ENCODE results near the gene PASD1.
A peak's percentile ranks its signal among the peaks of the same experiment; 100 is the strongest.
"Not testable (repeated sequence)": the region's sequence is repeated elsewhere in the genome, so short reads cannot be mapped to it uniquely, and the experiment has no call there.

Gene PASD1

DNA sequence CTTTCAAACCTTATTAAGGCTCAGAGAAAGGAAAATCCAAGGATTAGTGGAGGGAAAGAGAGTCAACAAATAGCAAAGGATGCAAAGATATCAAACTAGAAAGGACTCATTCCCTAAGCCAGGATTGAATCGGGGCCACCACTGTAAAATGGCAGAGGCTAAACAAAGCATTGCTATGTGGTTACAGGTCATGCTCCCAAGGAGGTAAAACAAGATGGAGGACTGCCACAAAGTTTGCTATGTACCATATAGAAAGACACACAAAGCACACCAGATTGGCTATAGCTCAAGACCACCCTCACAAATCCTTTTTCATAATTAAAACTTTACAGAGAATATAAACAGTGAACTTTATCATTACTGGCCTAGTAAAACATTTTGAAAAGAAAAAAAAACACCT is 25.9 kb upstream of the PASD1 start:
- Histone ChIP-seq H3K27me3 (ENCODE audit: insufficient read depth, low read depth, severe bottlenecking) (no peaks in the 10 kb centered on the region), H3K9me3 (ENCODE audit: severe bottlenecking) (peaks cover 9% of the 10 kb centered on the region), H3K36me3 (no peaks in the 10 kb centered on the region), H3K4me3 (ENCODE audit: low read depth, low read length) (no peak overlapping the region), H3K27ac (no peak overlapping the region)
- DNase-seq: no peak
- TF ChIP-seq, protein P1, sequence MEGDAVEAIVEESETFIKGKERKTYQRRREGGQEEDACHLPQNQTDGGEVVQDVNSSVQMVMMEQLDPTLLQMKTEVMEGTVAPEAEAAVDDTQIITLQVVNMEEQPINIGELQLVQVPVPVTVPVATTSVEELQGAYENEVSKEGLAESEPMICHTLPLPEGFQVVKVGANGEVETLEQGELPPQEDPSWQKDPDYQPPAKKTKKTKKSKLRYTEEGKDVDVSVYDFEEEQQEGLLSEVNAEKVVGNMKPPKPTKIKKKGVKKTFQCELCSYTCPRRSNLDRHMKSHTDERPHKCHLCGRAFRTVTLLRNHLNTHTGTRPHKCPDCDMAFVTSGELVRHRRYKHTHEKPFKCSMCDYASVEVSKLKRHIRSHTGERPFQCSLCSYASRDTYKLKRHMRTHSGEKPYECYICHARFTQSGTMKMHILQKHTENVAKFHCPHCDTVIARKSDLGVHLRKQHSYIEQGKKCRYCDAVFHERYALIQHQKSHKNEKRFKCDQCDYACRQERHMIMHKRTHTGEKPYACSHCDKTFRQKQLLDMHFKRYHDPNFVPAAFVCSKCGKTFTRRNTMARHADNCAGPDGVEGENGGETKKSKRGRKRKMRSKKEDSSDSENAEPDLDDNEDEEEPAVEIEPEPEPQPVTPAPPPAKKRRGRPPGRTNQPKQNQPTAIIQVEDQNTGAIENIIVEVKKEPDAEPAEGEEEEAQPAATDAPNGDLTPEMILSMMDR (IDR thresholded peaks at IDR 0.05; ENCODE audit: low read depth, low read length): no peak

DNA sequence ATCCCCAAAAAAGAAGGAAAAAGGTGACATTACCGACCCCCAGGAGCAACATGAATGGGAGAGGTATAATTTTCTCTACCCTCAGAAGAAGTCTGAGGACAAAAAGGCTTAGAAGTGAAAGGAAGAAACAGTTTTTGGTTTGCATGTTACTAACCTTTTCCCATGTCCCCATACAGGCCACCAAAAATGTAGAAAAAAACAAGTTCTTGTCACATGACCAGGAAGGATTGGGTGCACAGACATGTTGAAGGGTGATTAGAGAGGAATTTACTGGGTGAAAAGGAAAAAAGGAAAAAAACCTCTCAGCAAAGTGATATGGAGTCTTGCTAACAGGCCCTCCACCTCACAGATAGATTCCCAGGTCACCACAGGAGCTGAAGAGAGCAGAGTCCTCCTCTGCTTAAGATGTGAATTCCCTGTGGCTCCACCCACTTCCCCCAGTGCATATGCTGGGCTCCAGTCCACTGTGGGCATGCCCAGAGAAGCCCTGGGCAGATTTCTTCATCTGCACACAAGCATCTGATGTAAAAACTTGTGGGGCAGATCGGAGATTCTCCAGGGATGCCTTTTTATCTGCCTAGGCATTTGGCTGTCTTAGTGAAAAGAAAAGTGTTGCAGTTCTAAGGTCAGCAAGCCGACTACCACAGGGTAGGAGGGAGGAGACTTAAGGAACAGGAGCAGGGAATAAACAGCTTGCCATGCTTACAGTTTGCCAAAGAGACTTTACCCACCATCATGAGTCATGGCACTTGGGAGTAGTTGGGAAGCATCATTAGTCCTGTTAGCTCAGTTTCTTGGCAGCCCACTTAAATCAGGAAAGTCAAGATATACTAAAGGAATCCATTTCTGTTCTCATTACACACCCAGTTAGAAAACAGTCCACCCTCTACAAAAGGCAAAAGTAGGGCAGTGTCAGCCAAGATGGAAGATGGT is 25.0 kb upstream of the PASD1 start:
- H3K27me3 ChIP-seq (ENCODE audit: insufficient read depth, low read depth, severe bottlenecking): no peaks in the 10 kb centered on the region
- H3K9me3 ChIP-seq (ENCODE audit: severe bottlenecking): peaks cover 6% of the 10 kb centered on the region
- no peak overlapping the region for H3K4me3 ChIP-seq (ENCODE audit: low read depth, low read length)
- no peak overlapping the region for H3K27ac ChIP-seq
- no peak for DNase-seq
- H3K36me3 ChIP-seq: no peaks in the 10 kb centered on the region
- TF ChIP-seq, protein P1 (IDR thresholded peaks at IDR 0.05; ENCODE audit: low read depth, low read length): no peak

DNA sequence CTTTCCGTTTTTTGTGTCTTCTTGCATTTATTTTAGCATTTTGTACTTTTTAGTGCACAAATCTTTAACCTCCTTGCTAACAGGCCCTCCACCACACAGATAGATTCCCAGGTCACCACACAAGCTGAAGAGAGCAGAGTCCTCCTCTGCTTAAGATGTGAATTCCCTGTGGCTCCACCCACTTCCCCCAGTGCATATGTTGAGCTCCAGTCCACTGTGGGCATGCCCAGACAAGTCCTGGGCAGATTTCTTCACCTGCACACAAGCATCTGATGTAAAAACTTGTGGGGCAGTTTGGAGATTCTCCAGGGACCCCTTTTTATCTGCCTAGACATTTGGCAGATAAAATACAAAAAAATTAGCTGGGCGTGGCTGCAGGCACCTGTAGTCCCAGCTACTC is 19.8 kb upstream of the PASD1 start:
- H3K36me3 ChIP-seq: no peaks in the 10 kb centered on the region
- H3K4me3 ChIP-seq (ENCODE audit: low read depth, low read length): no peak overlapping the region
- H3K27me3 ChIP-seq (ENCODE audit: insufficient read depth, low read depth, severe bottlenecking): no peaks in the 10 kb centered on the region
- DNase-seq: peak; percentile 74
- peaks cover 7% of the 10 kb centered on the region for H3K9me3 ChIP-seq (ENCODE audit: severe bottlenecking)
- peak overlapping the region; percentile 61 for H3K27ac ChIP-seq
- TF ChIP-seq, protein P1 (IDR thresholded peaks at IDR 0.05; ENCODE audit: low read depth, low read length): no peak

DNA sequence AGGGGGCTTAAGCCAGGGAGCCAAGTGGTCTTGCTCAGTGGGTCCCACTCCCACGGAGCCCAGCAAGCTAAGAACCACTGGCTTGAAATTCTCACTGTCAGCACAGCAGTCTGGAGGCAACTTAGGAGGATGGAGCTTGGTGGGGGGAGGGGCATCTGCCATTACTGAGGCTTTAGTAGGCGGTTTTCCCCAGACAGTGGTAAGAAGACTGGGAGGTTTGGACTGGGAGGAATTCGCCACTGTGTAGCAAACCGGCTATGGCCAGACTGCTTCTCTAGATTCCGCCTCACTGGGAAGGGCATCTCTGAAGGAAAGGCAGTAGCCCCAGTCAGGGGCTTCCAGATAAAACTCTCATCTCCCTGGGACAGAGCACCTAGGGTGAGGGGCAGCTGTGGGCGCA is 17.2 kb upstream of the PASD1 start:
- H3K9me3 ChIP-seq (ENCODE audit: severe bottlenecking); H3K4me3 ChIP-seq (ENCODE audit: low read depth, low read length); H3K36me3 ChIP-seq; H3K27me3 ChIP-seq (ENCODE audit: insufficient read depth, low read depth, severe bottlenecking): not testable (repeated sequence)
- DNase-seq: peak; percentile 46
- peak overlapping the region; percentile 26 for H3K27ac ChIP-seq

DNA sequence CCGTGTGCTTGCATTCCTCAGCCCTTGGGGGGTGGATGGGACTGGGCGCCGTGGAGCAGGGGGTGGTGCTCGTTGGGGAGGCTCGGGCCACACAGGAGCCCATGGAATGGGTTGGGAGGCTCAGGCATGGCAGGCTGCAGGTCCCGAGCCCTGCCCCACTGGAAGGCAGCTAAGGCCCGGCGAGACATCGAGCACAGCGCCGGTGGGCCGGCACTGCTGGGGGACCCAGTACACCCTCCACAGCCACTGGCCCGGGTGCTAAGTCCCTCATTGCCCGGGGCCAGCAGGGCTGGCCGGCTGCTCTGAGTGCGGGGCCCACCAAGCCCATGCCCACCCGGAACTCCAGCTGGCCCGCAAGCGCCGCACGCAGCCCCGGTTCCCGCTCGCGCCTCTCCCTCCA is 12.3 kb upstream of the PASD1 start:
- not testable (repeated sequence) for H3K4me3 ChIP-seq (ENCODE audit: low read depth, low read length); H3K9me3 ChIP-seq (ENCODE audit: severe bottlenecking); H3K27ac ChIP-seq; H3K36me3 ChIP-seq; H3K27me3 ChIP-seq (ENCODE audit: insufficient read depth, low read depth, severe bottlenecking); DNase-seq

DNA sequence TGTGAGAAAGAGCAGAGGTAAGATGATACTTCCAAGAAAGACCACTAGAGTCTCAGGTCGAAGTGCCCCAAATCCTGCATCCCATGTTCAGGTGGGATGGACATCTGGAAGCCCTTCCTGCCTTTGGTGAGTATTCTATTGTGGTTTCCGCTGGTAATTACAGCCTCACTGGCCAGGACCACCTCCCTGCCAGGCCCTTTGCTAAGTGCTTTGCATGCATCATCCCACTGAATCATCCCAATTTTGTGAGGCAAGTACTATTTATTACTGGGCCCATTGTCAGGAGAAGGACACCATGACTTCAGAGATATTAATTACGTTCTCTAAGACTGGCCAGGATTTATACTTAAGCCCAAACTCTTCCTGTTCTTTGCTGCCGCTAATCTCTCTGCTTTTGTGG is 10.7 kb upstream of the PASD1 start:
- TF ChIP-seq, protein P1 (IDR thresholded peaks at IDR 0.05; ENCODE audit: low read depth, low read length): no peak
- Histone ChIP-seq H3K4me3 (ENCODE audit: low read depth, low read length) (no peak overlapping the region), H3K9me3 (ENCODE audit: severe bottlenecking) (peaks cover 6% of the 10 kb centered on the region), H3K27ac (no peak overlapping the region), H3K27me3 (ENCODE audit: insufficient read depth, low read depth, severe bottlenecking) (peaks cover 2% of the 10 kb centered on the region), H3K36me3 (no peaks in the 10 kb centered on the region)
- no peak for DNase-seq

DNA sequence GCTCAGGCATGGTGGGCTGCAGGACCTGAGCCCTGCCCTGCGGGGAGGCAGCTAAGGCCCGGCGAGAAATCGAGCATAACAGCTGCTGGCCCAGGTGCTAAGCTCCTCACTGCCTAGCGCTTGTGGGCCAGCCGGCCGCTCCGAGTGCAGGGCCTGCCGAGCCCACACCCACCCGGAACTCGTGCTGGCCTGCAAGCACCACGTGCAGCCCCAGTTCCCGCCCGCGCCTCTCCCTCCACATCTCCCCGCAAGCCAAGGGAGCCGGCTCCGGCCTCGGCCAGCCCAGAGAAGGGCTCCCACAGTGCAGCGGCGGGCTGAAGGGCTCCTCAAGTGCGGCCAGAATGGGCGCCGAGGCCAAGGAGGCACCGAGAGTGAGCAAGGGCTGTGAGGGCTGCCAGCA is 8.2 kb upstream of the PASD1 start:
- not testable (repeated sequence) for DNase-seq, H3K36me3 ChIP-seq

DNA sequence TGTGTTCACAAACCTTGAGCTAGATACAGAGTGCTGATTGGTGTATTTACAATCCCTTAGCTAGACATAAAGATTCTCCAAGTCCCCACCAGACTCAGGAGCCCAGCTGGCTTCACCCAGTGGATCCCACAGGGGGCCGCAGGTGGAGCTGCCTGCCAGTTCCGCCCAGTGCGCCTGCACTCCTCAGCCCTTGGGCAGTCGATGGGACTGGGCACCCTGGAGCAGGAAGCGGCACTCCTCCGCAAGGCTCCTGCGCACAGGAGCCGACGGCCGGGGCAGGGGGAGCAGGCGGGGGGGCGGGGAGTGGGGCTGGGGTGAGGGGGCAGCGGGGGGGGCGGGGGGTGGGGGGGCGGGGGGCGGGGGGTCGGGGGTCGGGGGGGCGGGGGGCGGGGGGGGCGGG is 990 bp upstream of the PASD1 start:
- peaks cover 16% of the 10 kb centered on the region for H3K9me3 ChIP-seq (ENCODE audit: severe bottlenecking)
- not testable (repeated sequence) for H3K36me3 ChIP-seq; H3K27ac ChIP-seq; H3K4me3 ChIP-seq (ENCODE audit: low read depth, low read length); DNase-seq; H3K27me3 ChIP-seq (ENCODE audit: insufficient read depth, low read depth, severe bottlenecking)

More for the DNA sequence above, 8.2 kb upstream of the PASD1 start:
- H3K4me3 ChIP-seq (ENCODE audit: low read depth, low read length); H3K27me3 ChIP-seq (ENCODE audit: insufficient read depth, low read depth, severe bottlenecking); H3K27ac ChIP-seq: not testable (repeated sequence)
- peaks cover 10% of the 10 kb centered on the region for H3K9me3 ChIP-seq (ENCODE audit: severe bottlenecking)

DNA sequence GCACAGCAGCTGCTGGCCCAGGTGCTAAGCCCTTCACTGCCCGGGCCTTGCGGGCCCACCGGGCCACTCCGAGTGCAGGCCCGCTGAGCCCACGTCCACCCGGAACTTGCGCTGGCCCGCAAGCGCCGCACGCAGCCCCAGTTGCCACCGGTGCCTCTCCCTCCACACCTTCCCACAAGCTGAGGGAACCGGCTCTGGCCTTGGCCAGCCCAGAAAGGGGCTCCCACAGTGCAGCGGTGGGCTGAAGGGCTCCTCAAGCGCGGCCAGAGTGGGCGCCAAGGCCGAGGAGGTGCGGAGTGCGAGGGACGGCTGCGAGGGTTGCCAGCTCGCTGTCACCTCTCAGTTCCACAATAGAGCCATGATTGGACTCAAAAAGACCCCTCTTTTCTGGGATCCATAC is 472 bp upstream of the PASD1 start:
- H3K4me3 ChIP-seq (ENCODE audit: low read depth, low read length); H3K36me3 ChIP-seq; H3K27me3 ChIP-seq (ENCODE audit: insufficient read depth, low read depth, severe bottlenecking); H3K27ac ChIP-seq; DNase-seq: not testable (repeated sequence)
- H3K9me3 ChIP-seq (ENCODE audit: severe bottlenecking): peaks cover 16% of the 10 kb centered on the region
